Activated naive CD4-positive, alpha-beta T cell (primary cell): ENCODE results near the gene MLPH.

Source experiments
- DNase-seq, 4 experiments: peaks; one replicate each; lab custom pipeline; 2025; lab: John Stamatoyannopoulos, UW

The MLPH gene

DNA sequence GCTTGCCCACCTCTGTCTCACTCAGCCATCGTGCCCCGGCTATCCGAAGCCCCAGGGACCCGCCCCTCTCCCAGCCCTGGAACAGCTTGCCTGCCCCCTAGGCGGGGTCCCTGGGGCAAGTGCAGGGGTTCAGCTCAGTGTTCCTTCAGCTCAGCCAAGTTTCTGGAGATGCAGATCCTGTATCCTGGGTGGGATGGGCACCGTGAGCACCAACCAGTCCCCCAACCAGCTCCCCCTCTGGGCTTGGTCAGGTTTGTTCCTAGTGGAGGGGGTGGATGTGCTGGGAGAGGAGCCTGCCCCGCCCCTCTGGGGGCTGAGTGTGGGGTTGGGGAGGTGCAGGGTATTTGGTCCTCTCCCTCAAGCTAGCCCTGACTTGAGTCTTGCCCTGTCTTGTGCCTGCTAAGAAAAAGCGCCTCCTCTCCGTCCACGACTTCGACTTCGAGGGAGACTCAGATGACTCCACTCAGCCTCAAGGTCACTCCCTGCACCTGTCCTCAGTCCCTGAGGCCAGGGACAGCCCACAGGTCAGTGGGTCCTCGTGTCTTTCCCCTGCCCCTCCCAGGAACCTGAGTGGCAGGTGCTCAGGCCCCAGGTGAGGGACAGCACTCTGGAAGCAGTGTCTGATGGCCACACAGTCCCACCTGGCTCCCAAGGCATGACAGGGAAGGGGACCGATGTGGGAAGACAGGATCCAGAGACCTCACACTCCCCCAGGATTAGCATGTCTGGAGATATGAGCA, 32.6 kb downstream of the MLPH start:
- DNase-seq = no peak

GRCh38 chr2:237520290-237520689, 33.2 kb downstream of the MLPH start:
- DNase-seq = no peak

GRCh38 chr2:237524631-237525030, 37.6 kb downstream of the MLPH start:
- DNase-seq = no peak

GRCh38 chr2:237525559-237526157, 38.6 kb downstream of the MLPH start:
- no peak for DNase-seq

DNA sequence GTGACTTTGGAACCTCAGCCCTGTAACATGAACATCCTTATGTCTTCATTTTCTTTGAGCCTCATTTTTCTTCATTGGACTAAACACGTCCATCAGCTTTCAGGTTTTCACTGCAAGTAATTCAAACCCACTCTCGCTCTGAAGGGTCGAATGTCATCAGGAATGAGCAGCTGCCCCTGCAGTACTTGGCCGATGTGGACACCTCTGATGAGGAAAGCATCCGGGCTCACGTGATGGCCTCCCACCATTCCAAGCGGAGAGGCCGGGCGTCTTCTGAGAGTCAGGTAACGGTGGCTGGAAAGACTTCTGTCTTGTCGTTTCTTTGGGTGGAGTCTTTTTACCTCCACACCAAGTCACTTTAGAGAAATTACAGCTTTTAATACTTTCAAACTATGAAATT, 40.2 kb downstream of the MLPH start:
- no peak for DNase-seq

DNA sequence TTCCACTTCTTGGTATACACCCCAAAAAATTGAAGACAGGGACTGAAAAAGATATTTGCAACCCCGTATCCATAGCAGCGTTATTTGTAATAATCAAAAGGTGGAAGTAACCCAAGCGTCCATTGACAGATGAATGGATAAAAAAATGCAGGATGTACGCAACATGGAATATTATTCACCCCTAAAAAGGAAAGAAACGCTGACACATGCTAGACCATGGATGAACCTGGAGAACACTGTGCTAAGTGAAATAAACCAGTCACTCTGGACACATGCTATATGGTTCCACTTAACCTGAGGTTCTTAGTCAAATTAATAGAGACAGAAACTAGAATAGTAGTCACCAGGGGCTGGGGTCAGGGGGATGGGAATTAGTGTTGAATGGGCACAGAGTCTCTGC, 40.7 kb downstream of the MLPH start:
- DNase-seq = no peak

DNA sequence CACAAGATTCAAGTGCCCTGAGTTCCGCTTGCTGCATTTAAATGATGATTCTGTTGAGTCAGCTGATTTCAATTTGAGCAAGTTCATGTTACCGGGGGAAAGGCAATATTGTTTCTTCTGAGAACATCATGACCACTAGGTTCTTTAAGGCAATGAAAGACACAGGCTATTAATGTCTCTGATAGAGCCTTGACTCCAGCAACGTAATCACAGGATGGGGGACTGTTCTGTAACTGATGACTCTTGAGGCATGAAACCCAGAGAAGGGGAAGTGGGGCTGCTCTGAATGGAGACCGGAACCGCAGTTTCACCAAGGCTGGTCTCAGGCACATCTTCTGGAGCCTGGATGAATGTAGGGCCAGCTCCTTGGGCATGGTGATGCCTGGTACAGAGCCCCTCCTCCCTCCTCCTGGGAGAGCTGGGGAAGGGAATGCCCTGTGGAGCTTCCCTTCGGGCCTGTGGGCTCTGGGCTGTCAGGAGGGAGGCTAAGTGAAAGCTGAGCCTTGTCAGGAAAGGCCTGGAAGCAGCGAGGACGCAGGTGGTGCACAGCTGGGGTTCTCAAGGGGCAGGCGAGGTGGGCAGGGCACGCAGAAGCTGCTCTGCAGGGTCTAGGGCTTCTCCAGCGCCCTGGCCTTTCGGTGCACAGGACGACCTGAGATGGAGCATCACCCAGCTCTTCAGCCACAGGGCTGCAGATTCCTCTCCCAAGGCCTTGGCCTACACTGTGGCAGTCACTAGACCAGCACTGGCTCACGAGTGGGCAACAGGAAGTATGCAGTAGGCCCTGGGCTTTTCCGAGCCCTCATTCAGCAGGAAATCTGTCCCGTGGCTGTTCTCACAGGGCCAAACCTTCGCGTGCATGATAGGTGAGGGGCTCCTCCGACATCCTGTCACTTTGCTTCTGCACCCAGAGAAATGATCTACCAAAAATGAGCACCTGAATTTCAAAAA, 42.7 kb downstream of the MLPH start:
- no peak for DNase-seq

DNA sequence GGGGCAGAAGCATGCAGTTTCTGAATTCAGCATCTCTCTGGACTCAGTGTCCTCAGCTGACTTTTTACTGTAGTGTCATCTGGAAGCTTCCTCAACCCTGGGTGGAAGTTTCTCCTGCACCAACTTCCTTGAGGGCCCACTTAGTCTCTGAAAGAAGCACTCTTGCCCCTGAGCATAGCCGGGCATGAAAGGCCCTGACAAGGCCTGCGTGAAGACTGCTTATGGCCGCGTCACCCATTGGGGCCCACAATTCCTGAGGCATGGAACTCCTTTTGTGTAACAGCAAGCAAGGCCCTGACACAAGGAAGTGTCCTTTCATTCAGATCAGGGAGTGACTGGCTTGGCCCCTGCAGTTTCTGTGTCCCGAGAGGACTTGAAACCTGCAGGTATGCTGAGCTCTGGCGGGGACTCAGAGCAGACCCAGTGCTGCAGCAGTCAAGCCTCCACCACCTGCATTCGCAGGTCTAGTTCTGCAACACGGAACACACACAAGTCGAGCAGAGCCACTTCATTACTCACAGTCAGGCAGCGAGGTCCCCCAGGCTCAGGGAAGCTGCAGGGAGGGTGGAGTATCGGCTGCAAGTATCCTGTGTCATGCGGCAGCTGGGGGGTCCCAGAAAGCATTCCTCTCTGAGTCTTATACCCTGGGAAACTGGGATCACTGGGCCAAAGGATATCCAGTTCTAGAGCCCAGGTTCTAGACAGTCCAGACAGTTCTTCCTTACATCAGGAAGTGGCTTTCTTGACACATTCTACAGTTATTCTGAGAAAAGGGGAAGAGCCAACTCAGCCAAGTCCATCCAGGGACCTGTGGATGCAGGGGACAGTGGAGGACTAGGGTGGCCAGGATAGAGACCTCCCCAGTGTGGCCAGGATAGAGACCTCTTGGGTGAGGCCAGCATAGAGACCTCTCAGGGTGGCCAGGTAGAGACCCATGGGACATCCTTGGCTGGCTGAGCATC, 43.7 kb downstream of the MLPH start:
- no peak for DNase-seq

DNA sequence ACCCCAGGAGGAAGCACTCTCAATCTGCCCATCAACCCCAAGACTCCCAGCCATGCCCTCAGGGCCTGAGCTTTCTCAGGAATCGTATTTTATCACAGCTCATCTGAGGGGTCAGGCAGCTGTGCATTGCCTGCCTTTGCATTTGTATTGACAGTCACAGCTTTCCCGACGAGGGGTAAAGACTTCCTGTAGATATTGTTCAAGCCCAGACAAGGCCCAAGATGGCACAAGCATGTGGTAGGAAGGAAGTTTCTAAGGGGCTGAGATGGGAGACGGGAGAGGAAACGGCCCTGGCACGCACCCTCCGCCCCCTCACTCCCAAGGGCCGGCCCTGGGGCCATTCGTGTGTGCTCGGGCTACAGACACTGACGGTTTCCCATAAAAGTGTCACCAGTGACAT, 45.1 kb downstream of the MLPH start:
- no peak for DNase-seq

- DNase-seq = no peak
These were observed 46.7 kb downstream of the MLPH start for GRCh38 chr2:237533668-237534161.

- DNase-seq = no peak
These were observed 47.3 kb downstream of the MLPH start for GRCh38 chr2:237534380-237534779.

DNA sequence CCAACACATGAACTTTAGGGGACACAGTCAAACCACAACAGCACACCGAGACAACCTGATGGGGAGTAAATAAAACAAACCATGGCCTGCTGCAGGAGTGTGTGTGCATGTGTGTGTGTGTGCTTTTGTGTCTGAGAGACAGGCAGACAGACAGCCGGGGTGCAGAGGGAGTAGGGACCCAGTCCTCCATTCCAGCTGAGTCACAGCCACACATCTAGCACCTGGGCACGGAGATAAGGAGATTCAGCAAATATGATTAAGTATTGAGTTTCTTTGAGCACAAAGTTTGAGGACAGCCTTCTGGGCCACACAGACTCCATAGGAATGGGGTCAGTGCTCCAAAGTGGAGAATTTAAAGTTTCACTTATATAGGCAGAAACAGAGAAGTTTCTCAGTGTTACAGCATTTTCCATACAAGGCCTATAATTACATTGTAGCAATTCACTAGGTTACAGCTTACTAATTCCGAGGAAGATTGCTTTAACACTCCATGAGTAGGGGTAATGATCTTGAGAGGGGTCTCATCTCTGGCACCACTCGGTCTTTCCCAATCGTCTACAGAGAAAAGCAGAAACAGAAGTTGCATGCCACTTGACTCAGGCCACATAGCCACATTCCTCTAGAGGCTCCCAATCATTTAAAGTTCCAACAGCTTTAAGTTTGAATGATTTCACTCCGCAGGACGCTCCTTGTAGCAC, 48.5 kb downstream of the MLPH start:
- DNase-seq = no peak

DNA sequence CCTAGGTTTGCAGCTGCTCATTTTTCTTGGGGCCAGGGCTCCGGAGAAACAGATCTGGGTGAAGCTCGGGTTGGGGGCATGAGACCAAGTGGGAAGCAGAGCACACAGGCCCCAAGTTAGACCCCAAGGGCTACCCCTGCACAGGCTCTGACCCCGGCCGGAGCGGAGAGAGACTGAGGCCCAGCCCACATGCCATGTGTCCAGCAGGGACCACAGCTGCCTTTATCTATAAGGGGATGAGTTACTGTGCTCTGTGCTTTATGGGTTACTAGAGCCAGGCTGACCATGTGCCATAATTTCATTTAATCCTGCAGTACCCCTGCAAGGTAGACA, 49.0 kb downstream of the MLPH start:
- no peak for DNase-seq

- no peak for DNase-seq
These were observed 49.6 kb downstream of the MLPH start for GRCh38 chr2:237536617-237537016.

- DNase-seq = no peak
These were observed 51.1 kb downstream of the MLPH start for GRCh38 chr2:237538001-237538720.

DNA sequence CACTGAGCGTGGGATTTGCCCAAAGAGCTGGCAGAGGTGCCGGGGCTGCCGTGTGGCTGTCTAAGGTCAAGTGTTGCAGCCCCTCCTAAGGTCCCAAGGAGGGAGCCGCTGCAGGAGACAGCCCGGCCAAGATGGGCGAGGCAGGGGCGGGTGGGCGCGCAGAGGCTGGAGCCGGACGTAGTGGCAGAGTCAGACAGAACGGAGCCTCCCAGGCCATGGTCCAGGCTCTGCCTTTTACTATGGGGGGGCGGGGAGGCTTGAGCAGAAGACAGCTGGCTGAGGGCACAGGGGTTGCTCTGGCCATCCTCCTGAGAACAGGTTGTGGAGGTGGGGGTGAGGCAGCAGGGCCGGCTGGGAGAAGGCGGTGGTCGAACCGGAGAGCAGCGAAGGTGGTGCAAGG, 51.9 kb downstream of the MLPH start:
- no peak for DNase-seq

GRCh38 chr2:237539681-237540080, 52.6 kb downstream of the MLPH start:
- no peak for DNase-seq

DNA sequence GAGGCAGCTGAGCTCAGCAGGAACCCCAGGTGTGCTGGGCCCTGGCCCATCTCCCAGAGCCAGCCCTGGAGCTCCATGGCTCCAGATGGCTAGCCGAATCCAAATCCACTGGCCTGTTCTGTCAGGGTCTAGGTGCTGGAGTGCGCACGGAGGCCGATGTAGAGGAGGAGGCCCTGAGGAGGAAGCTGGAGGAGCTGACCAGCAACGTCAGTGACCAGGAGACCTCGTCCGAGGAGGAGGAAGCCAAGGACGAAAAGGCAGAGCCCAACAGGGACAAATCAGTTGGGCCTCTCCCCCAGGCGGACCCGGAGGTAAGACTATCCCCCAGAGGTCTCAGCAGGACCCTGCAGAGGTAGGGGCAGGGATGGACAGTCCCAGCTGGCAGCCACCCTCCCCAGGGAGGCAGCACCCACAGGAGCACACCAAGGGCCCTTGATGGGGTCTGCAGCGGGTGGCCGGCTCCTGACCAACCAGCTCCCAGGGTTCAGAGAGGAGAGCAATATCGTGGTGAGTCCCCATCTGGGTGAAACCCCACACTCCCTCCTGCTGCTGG, 53.2 kb downstream of the MLPH start:
- DNase-seq = no peak

DNA sequence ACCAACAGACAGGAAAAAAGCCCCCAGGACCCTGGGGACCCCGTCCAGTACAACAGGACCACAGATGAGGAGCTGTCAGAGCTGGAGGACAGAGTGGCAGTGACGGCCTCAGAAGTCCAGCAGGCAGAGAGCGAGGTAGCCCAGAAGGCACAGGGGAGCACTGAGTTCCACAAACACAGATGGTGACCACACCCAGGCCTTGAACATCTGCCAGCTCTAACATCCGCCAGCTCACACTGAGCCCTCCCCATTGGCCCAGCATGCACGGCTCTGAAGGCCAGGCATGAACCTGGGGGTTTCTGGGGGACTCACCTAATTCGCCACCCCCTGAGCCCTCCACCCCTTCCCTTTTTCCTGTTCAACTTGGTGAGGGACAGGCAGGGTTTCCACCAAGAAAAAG, 53.8 kb downstream of the MLPH start:
- DNase-seq = no peak

GRCh38 chr2:237541243-237541642, 54.2 kb downstream of the MLPH start:
- DNase-seq = no peak
